Stimulated activated memory B cell treated with anti-CD40 and anti-IgM and Interleukin-4, amounts not matched to agents 10 μg/mL and 1 μg/mL and 100 μg/mL, for 72 hours (primary cell): ENCODE data around the gene VLDLR.
A peak's percentile ranks its signal among the peaks of the same experiment; 100 is the strongest.

Source experiments
- ATAC-seq: fragments of 150-1000 bp; cut with Tn5 transposase; 2 replicates; pipeline ENCODE4 v1.10.0; 2021
- H3K27ac Mint-ChIP-seq: one replicate; pipeline ENCODE4 v1.8.0; 2022; ENCODE audit warnings: mild to moderate bottlenecking, mixed read lengths
- H3K27me3 Mint-ChIP-seq: one replicate; pipeline ENCODE4 v1.8.0; 2022; ENCODE audit warnings: mixed read lengths
- H3K36me3 Mint-ChIP-seq: one replicate; pipeline ENCODE4 v1.8.0; 2022; ENCODE audit warnings: mixed read lengths
- H3K4me1 Mint-ChIP-seq: one replicate; pipeline ENCODE4 v1.8.0; 2022; ENCODE audit warnings: mixed read lengths
- H3K4me3 Mint-ChIP-seq: one replicate; pipeline ENCODE4 v1.8.0; 2022; ENCODE audit warnings: mild to moderate bottlenecking, moderate library complexity, mixed read lengths
- H3K9me3 Mint-ChIP-seq: one replicate; pipeline ENCODE4 v1.8.0; 2022; ENCODE audit warnings: mixed read lengths

VLDLR gene

DNA sequence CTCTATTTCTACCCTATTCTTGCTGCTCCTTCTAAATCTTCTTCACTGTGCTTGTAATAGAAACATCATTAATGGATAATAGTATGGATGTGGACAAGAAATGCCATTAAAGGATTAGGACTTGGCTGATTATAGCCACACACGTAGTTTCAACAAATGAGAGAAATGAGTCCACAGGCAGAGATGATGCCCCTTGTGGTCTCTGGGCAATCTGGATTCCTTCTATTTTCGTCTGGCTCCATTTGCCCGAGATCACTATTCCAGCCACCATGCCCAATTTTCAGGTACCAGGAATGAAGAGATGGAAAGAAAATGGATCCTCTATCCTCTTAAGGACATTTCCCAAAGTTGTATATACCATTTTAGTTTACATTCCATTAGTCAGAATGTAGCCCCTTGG lies 13.2 kb downstream of the VLDLR start:
- no peak overlapping the region for H3K27ac Mint-ChIP-seq
- H3K36me3 Mint-ChIP-seq: no peaks in the 10 kb centered on the region
- peaks cover 4% of the 10 kb centered on the region for H3K9me3 Mint-ChIP-seq
- no peak overlapping the region for H3K4me3 Mint-ChIP-seq
- H3K4me1 Mint-ChIP-seq: no peaks in the 10 kb centered on the region
- H3K27me3 Mint-ChIP-seq: peaks cover 18% of the 10 kb centered on the region
- no peak for ATAC-seq

DNA sequence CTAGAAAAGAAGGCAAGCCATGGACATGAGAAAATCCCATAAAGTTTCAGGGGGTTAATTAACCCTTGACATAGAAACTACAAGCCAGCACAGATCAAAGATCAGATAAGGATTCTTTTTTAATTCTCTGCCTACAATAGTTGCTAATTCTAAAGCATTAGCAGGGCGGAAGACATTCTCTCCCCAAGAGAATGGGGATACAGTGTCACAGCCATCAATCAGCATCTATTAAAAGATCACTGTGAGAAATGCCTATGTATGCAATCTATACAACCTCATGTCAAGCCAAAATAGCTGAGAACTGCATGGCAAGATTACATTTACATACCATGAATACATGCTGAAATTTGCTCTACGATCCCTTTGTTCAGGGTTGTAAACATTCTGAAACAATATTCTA lies 14.3 kb downstream of the VLDLR start:
- Mint-ChIP-seq H3K4me1 (no peaks in the 10 kb centered on the region), H3K27ac (no peak overlapping the region), H3K9me3 (peaks cover 4% of the 10 kb centered on the region), H3K27me3 (peaks cover 18% of the 10 kb centered on the region), H3K36me3 (no peaks in the 10 kb centered on the region), H3K4me3 (no peak overlapping the region)
- no peak for ATAC-seq

DNA sequence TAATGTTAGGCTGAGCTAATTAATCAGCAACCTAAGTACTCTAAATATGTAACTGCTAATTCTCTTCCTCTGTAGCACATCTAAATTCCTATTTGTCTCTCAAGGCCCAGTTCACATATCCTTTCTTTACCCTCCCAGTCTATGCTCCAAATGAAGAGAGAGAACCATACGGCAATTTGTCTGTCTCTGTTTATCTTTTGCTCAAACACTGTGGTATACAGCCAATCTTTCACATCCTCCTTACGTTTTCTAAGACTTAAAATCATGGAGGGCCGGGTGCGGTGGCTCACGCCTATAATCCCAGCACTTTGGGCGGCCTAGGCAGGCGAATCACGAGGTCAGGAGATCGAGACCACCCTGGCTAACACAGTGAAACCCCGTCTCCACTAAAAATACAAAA lies 15.8 kb downstream of the VLDLR start:
- Mint-ChIP-seq H3K27me3 (peaks cover 18% of the 10 kb centered on the region), H3K27ac (no peak overlapping the region), H3K4me1 (no peaks in the 10 kb centered on the region), H3K4me3 (no peak overlapping the region), H3K9me3 (no peaks in the 10 kb centered on the region), H3K36me3 (no peaks in the 10 kb centered on the region)
- ATAC-seq: no peak

DNA sequence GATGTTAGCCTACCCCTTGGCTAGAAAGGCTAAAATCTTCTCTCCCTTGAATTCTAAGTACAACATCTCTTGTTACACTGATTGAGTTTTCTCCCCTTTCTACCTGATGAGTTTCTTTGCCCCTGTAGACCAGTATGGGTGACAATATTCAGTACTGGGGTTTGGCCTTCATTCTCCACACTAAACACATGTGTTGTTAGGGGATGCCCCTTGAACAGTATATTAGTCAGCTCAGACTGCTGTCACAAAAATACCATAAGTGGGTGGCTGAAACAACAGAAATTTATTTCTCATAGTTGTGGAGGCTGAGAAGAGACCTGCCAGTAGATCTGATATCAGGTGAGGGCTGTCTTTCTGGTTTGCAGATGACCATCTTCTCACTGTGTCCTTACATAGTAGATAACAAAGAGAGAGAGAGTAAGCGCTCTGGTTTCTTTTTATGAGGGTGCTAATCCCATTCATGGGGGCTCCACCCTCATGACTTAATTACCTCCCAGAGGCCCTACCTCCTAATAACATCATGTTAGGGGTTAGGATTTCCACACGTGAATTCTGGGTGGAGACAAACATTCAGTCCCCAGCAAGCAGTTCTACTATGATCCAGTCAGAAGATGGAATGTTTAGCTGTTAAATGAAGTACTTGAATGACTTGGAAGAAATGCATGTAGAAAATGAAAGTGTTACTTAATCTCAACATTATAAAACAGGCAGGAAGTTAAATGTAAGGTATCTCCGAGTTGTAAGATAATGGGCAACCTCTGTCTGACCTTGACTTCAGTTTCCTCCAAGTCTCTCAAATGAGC lies 17.5 kb downstream of the VLDLR start:
- H3K27ac Mint-ChIP-seq: no peak overlapping the region
- peak; percentile 49 for ATAC-seq
- H3K4me1 Mint-ChIP-seq: no peaks in the 10 kb centered on the region
- H3K9me3 Mint-ChIP-seq: no peaks in the 10 kb centered on the region
- no peak overlapping the region for H3K4me3 Mint-ChIP-seq
- peaks cover 18% of the 10 kb centered on the region for H3K27me3 Mint-ChIP-seq
- no peaks in the 10 kb centered on the region for H3K36me3 Mint-ChIP-seq

DNA sequence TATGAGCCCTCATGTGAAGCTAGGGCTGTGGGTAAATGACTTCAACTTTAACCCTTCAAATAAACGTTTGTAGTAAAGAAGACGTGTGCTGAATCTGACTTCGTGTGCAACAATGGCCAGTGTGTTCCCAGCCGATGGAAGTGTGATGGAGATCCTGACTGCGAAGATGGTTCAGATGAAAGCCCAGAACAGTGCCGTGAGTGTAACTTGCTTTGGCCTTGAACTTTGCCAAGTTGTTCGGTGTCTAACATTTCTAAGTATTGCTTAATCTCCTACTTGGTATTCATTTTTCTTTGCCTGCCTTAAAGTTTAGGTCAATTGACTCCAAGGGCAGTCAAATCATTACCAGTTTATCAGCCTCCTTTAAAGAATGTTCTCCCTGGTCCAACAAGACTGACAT lies 18.2 kb downstream of the VLDLR start:
- Mint-ChIP-seq H3K27ac (no peak overlapping the region), H3K27me3 (peaks cover 12% of the 10 kb centered on the region), H3K4me3 (no peak overlapping the region), H3K36me3 (no peaks in the 10 kb centered on the region), H3K9me3 (no peaks in the 10 kb centered on the region), H3K4me1 (no peaks in the 10 kb centered on the region)
- ATAC-seq: no peak

DNA sequence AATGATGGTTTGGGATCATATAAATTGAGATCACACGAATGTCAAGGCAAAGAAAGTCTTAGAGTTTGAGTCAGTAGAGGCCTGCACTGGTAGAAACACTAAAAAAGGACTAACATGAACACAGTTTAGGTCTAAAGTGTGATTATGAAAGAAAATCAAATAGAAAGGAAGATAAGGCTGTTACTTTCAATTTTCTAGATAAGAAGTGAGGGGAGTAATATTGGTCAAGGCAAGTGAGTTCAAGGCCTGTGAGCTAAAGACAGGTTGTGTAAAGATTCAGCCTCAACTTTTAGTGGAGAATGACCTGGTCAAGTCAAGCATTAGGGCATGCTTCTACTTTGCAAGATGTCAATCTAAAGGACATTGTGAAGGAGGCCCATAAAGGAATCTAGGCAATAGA lies 19.0 kb downstream of the VLDLR start:
- H3K36me3 Mint-ChIP-seq: no peaks in the 10 kb centered on the region
- no peaks in the 10 kb centered on the region for H3K9me3 Mint-ChIP-seq

DNA sequence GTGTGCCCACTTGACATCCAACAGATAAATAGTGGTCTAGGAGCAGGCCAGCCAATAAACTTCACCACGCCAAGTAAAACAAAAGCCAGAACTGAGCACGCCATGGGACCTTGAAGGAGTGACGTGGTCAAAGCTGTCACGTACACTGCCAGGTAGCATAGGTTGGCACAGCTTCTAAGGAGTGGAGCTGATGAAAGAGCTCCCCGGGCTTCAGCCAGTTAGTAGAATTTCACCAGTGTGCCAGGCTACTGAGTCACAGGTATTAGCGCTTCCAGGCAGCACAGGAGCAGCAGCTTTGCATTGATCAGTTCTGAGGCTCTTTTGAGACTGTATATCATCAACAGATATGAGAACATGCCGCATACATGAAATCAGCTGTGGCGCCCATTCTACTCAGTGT lies 19.4 kb downstream of the VLDLR start:
- Mint-ChIP-seq H3K4me1 (no peaks in the 10 kb centered on the region), H3K36me3 (no peaks in the 10 kb centered on the region), H3K9me3 (no peaks in the 10 kb centered on the region), H3K27me3 (peaks cover 10% of the 10 kb centered on the region), H3K27ac (no peak overlapping the region), H3K4me3 (no peak overlapping the region)
- no peak for ATAC-seq

More for the DNA sequence above, 19.0 kb downstream of the VLDLR start:
- no peak for ATAC-seq
- no peak overlapping the region for H3K27ac Mint-ChIP-seq
- no peaks in the 10 kb centered on the region for H3K4me1 Mint-ChIP-seq
- H3K4me3 Mint-ChIP-seq: no peak overlapping the region
- peaks cover 10% of the 10 kb centered on the region for H3K27me3 Mint-ChIP-seq

DNA sequence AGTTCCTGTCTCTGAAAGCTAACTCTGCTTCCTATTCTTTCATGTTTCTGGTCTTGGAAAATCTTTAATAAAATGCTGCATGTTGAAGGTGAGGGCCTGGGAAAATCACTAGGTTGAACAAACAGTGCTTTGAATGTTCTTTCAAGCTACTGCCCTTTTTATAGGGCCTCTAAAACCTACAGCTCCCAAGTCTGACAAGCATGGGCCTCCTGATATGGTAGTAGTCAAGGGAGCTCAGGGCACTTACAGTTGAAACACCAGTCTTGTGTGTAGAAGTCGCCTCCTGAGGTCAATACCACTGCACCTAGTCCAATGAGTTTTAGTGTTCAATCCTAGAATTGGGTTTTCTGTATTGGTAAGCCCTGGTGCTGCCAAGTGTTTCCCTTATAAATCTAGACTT lies 20.5 kb downstream of the VLDLR start:
- Mint-ChIP-seq H3K4me3 (no peak overlapping the region), H3K27me3 (peaks cover 10% of the 10 kb centered on the region), H3K9me3 (no peaks in the 10 kb centered on the region), H3K36me3 (no peaks in the 10 kb centered on the region), H3K27ac (no peak overlapping the region), H3K4me1 (no peaks in the 10 kb centered on the region)
- no peak for ATAC-seq

DNA sequence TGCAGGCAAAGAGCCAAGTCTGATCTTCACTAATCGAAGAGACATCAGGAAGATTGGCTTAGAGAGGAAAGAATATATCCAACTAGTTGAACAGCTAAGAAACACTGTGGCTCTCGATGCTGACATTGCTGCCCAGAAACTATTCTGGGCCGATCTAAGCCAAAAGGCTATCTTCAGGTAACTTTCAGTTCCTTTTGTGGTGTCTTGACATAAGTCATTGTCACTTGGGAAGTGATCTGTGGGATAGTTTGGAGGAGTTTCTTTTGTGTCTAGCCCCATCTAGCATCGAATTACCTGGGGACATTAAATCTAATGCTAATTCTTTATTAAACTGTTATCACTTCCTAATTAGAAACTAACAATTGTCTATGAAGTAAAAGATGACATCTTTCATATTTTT lies 24.0 kb downstream of the VLDLR start:
- Mint-ChIP-seq H3K27ac (no peak overlapping the region), H3K4me1 (no peaks in the 10 kb centered on the region), H3K27me3 (no peaks in the 10 kb centered on the region), H3K36me3 (no peaks in the 10 kb centered on the region), H3K4me3 (no peak overlapping the region), H3K9me3 (no peaks in the 10 kb centered on the region)
- no peak for ATAC-seq

DNA sequence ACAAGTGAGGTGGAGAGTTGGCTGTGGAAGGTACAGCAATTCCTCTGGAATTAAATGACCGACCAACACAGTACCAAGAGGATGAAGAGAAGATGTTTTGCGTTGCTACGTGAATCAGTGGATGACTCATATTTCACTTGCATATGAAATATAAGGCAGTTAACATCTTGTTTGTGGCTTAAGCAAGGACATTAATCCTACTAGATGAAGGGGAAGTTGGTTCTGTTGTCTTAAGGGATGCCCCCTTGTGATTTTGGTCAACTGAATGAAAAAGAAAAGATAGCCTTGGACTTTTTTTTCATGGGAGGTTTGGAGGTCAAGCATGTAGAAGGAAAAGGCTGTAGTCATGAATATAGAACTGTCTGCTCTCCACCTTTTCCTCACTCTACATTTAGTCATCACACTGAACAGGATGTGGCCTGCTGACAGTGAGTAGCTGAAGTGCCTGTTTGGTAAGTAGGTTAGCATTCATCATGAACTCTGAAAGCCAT lies 33.9 kb downstream of the VLDLR start:
- Mint-ChIP-seq H3K9me3 (no peaks in the 10 kb centered on the region), H3K4me3 (no peak overlapping the region), H3K36me3 (peaks cover 16% of the 10 kb centered on the region), H3K4me1 (peaks cover 8% of the 10 kb centered on the region), H3K27ac (no peak overlapping the region), H3K27me3 (no peaks in the 10 kb centered on the region)
- no peak for ATAC-seq

DNA sequence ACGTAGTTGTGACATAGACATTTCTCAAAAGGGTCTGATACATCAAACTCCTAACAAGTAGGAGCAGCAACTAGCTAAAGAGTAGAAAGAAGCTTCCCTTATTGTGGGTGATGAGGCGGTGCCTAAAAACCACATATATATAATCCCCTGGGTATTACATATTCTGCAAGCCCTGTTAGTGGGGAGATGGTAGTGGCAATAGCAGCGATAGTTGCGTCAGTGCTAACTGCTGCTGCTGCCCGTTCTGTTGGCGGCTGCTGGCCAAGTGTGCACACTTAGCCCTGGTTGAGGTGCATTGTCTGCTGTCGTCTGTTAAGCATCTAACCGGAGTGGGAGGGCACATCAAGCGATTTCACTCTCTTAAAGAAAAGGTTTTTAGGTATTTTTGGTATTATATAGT lies 35.8 kb downstream of the VLDLR start:
- Mint-ChIP-seq H3K4me1 (peaks cover 8% of the 10 kb centered on the region), H3K4me3 (no peak overlapping the region), H3K36me3 (peaks cover 17% of the 10 kb centered on the region), H3K27ac (no peak overlapping the region), H3K27me3 (no peaks in the 10 kb centered on the region), H3K9me3 (no peaks in the 10 kb centered on the region)
- peak; percentile 81 for ATAC-seq

DNA sequence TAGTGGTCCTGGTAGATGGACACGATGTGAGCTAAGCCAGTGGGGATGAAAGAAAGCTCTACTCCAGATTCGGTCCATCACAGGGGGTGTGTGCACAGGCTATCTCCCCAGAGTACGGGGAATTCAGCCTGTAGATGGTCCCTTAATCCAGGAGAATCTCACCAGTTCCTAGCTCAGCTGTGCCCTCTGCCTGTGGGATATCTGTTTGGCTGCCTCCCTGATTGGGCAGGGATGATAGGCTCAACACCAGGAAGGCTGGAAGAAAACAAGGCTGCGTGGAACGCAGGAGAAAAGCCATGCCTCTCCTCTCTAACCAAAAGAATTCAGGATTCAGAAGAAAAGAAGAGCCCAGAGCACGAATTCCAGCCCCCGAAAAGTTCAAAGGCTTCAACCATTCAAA lies 40.9 kb downstream of the VLDLR start:
- Mint-ChIP-seq H3K27me3 (no peaks in the 10 kb centered on the region), H3K27ac (no peak overlapping the region), H3K4me3 (no peak overlapping the region), H3K36me3 (peaks cover 29% of the 10 kb centered on the region), H3K4me1 (peaks cover 3% of the 10 kb centered on the region), H3K9me3 (peaks cover 4% of the 10 kb centered on the region)
- ATAC-seq: no peak

DNA sequence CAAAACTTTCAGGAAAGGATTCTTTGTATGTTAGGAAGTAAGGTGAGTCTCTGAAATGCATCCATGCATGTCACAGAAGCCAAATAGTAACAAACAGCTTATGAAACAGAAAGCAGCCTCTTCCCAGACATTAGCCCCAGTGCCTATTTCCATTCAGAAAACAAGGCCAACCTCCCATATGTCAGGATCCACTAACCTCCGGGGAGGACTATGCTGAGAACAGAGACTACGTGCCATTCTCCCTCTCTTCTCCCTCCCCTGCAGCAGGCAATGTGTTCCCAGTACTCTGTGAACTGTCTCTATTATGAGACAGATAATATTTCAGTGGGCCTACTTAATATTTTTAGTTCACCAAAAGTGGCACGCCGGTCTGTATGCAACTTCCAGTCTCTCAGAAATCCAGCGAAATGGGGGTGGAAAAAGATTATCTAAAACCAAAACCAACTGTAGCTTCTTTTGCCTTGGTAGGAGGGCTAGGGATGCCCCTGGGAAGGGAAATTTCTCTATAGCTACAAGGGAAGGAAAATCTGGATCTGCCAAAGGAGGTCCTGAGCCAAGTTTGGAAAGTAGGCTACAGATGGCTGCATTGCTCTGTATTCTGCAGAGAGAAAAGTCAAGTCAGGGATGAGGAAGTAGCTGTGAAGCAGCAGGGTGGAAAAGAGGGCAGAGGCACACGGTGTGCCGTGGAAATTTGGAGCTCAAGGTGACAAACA lies 42.0 kb downstream of the VLDLR start:
- peaks cover 4% of the 10 kb centered on the region for H3K9me3 Mint-ChIP-seq
- ATAC-seq: no peak
- H3K27me3 Mint-ChIP-seq: no peaks in the 10 kb centered on the region
- H3K36me3 Mint-ChIP-seq: peaks cover 35% of the 10 kb centered on the region
- no peaks in the 10 kb centered on the region for H3K4me1 Mint-ChIP-seq
- H3K27ac Mint-ChIP-seq: no peak overlapping the region
- no peak overlapping the region for H3K4me3 Mint-ChIP-seq

DNA sequence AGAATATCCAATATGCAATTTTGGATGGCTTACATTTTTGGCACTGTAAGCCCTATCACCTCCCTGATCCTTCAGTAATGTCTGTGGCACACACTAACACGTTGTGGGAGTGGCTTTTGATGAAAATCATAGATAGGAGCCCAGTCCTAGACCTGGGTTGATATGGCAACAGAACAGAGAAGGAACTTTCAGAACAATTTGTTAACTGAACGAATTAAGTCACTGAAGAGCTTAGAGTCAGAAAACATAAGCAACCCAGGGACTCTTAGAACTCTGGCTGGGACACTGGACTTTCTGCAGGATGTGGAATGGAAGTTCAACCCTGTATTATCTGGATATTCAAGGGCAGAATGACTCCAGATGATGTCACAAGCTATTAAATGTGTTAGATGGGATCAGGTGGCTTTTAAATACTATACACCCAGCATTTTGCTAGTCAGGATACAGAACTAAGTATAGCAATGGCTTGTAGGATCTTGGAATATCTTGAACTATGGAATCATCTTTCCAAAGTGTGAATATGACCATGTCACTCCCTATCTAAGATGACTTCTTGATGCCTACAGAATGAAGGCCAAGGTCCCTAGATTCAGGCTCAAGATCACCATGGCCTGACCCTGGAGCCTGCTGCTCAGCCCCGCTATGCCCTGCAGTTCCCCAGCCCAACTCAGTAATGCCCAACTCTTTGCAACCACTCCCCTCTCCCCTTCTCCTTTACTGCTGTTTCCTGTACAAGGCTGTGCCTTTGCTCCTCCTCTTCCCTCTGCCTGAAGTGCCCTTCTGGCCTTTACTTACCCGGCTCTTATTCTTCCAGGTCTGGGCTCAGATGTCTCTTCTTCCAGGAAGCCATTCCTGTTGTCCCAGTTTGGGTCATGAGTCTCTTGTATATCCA lies 42.8 kb downstream of the VLDLR start:
- Mint-ChIP-seq H3K4me1 (no peaks in the 10 kb centered on the region), H3K4me3 (no peak overlapping the region), H3K27me3 (no peaks in the 10 kb centered on the region), H3K27ac (no peak overlapping the region), H3K36me3 (peaks cover 35% of the 10 kb centered on the region), H3K9me3 (peaks cover 4% of the 10 kb centered on the region)
- ATAC-seq: no peak

DNA sequence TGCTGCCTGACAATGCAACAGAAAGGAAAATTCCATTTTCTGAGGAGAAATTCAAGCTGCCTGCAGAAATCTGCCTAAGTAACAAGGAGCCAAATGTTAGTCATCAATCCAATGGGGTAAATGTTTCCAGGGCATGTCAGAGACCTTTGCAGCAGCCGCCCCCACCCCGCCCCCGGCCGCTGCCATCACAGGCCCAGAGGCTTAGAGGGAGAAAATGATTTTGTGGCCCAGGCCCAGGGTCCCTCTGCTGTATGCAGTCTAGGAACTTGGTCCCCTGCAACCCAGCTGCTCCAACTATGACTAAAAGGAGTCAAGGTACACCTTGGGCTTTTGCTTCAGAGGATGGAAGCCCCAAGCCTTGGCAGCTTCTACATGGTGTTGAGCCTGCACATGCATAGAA lies 45.0 kb downstream of the VLDLR start:
- Mint-ChIP-seq H3K9me3 (peaks cover 4% of the 10 kb centered on the region), H3K4me3 (no peak overlapping the region), H3K27ac (no peak overlapping the region), H3K27me3 (no peaks in the 10 kb centered on the region), H3K4me1 (no peaks in the 10 kb centered on the region), H3K36me3 (peaks cover 35% of the 10 kb centered on the region)
- ATAC-seq: no peak
